Ovary (tissue), 9 donors: ENCODE results near the gene KLF13. TPM values are rescaled to one million over a fixed set of nuclear protein-coding genes. Genes with fewer than 3 reads are reported as not detected.

ENCODE experiments used
- DNase-seq, 5 donors: peaks; one replicate each; pipeline ENCODE4 v3.0.0-alpha.2; 2019 to 2020
- H3K27ac ChIP-seq, 2 donors: fragments of 200-600 bp; one replicate each; pipeline versions ENCODE4 v1.5.1 to v1.8.0; 2019 to 2022
- H3K27me3 ChIP-seq: fragments of 200-600 bp; one replicate; pipeline ENCODE4 v1.8.0; 2022
- H3K36me3 ChIP-seq: fragments of 200-600 bp; sonication (generic); one replicate; pipeline ENCODE4 v1.5.1; 2019
- H3K4me1 ChIP-seq: one replicate; pipeline ENCODE4 v1.8.1; 2013; ENCODE audit warnings: mild to moderate bottlenecking, moderate library complexity; ENCODE audit not compliant: insufficient read depth
- H3K4me3 ChIP-seq: fragments of 200-600 bp; sonication (generic); one replicate; pipeline ENCODE4 v1.5.1; 2017
- H3K9me3 ChIP-seq, 2 donors: fragments of 200-600 bp in 1 of 2; sonication (generic) in 1 of 2; one replicate each; pipeline versions ENCODE4 v1.5.1 to v1.8.1; 2013 to 2019; ENCODE audit warnings: mild to moderate bottlenecking in 1 of 2, moderate library complexity in 1 of 2
- EP300 ChIP-seq: sonication (generic); formaldehyde crosslinking; IDR thresholded peaks from one replicate; pipeline ENCODE4 v1.6.1; 2017; ENCODE audit warnings: antibody characterized with exemption
- POLR2A ChIP-seq: fragments of 450-650 bp; IDR thresholded peaks from one replicate; pipeline ENCODE4 v1.6.1; 2017; ENCODE audit warnings: antibody characterized with exemption, mild to moderate bottlenecking, moderate library complexity
- WGBS, 3 donors: extraction: QIAGEN DNeasy Blood & Tissue Kit in 1 of 3; methylation state at CpG; one replicate each; pipeline versions ENCODE4 v1.1.5 to v1.1.7; 2013 to 2017; 5-methylcytosine and 5-hydroxymethylcytosine counted together
- intact Hi-C, 4 donors: fragments of 100-400 bp; cut with DNase I; formaldehyde crosslinking; loops; one replicate each; pipeline versions ENCODE4 v1.11.0 to v1.15.1; 2022 to 2023
- polyA plus RNA-seq, 2 donors: library from polyadenylated mRNA; stranded (reverse); fragments of 200-250 nt in 1 of 2; fragments of 350-450 nt in 1 of 2; fragmentation: Illumina TruSeq in 1 of 2; extraction: RNeasy Lipid Tissue Mini Kit (QIAGEN cat#74804) in 1 of 2; gene quantifications; one replicate each; pipeline ENCODE4 v1.2.3, GENCODE V29; 2013 to 2014
- total RNA-seq, 7 donors: library from RNA; depleted of rRNA in 2 of 7; stranded (reverse); fragments of >200 nt in 2 of 7; fragmentation: NEBNext Ultra II Directional in 3 of 7; extraction: Animal tissue kit (Norgen Biotek cat#: 25700) in 3 of 7; gene quantifications; one replicate each; pipeline versions ENCODE4 v1.1.0 to v1.2.4, GENCODE V29; 2016 to 2023
- TF ChIP-seq, protein P1 (sequence below), 3 donors: fragments of 450-650 bp in 2 of 3; fragments of 200-600 bp in 1 of 3; IDR thresholded peaks; one replicate each; pipeline versions ENCODE4 v1.5.1 to v1.8.0; 2016 to 2022; ENCODE audit warnings: antibody characterized with exemption in 3 of 3, mild to moderate bottlenecking in 1 of 3
- donor health status: DM: no; HTN: no; CAD: no; lungs with moderate emphysema.
- donor health status: DM: no; HTN: no; CAD: no.
- donor health status: Bipolar disorder and iron deficiency.
- donor health status: DM: yes; HTN: yes; CAD: no.
- donor health status: DM: no; HTN: no; CAD: no.
- donor health status: DM: yes; HTN: yes; CAD: no.

Gene KLF13
- total and polyA plus RNA-seq, 9 donors = 14.8 to 58.2 (median 36.0) TPM

DNA sequence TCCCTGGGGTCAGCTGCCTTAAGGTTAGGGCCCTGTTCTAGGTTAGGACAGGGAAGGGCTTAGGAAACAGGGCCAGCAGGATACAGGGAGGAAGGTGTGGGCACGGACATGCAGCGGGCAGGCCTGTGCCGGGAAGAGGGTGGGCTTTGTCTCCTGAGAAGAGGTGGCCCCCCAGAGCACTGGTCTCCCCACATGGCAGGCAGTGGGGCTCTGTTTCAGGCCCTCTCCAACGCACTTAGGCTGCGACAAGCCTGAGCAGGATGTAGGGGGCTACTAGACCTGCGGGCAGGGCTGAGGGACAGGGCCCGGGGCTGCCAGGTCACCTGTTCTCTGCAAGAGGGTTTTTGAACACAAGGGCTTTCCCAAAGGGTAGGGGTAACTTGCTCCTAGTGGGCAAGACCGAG is 33.5 kb downstream of the KLF13 start:
- TF ChIP-seq POLR2A (no peak), EP300 (no peak)
- TF ChIP-seq, protein P1, sequence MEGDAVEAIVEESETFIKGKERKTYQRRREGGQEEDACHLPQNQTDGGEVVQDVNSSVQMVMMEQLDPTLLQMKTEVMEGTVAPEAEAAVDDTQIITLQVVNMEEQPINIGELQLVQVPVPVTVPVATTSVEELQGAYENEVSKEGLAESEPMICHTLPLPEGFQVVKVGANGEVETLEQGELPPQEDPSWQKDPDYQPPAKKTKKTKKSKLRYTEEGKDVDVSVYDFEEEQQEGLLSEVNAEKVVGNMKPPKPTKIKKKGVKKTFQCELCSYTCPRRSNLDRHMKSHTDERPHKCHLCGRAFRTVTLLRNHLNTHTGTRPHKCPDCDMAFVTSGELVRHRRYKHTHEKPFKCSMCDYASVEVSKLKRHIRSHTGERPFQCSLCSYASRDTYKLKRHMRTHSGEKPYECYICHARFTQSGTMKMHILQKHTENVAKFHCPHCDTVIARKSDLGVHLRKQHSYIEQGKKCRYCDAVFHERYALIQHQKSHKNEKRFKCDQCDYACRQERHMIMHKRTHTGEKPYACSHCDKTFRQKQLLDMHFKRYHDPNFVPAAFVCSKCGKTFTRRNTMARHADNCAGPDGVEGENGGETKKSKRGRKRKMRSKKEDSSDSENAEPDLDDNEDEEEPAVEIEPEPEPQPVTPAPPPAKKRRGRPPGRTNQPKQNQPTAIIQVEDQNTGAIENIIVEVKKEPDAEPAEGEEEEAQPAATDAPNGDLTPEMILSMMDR (IDR thresholded peaks at IDR 0.05) = no peak
- H3K4me3 ChIP-seq = no peak overlapping the region
- 92 to 96% (median 93%) methylated on average over 8 of the region's 8 CpGs for WGBS, 3 donors
- H3K27me3 ChIP-seq = no peaks in the 10 kb centered on the region
- no peaks in the 10 kb centered on the region for H3K9me3 ChIP-seq
- no peaks in the 10 kb centered on the region for H3K36me3 ChIP-seq
- intact Hi-C loops = loop anchor here in 1 of 4 donors (10.0 kb wide), 1 partner anchor 125 kb away; no protein-coding TSS in a partner anchor
- peaks cover 13% of the 10 kb centered on the region for H3K4me1 ChIP-seq
- H3K27ac ChIP-seq = peak overlapping the region in 1 of 2 donors; percentile 4
- DNase-seq = no peak

DNA sequence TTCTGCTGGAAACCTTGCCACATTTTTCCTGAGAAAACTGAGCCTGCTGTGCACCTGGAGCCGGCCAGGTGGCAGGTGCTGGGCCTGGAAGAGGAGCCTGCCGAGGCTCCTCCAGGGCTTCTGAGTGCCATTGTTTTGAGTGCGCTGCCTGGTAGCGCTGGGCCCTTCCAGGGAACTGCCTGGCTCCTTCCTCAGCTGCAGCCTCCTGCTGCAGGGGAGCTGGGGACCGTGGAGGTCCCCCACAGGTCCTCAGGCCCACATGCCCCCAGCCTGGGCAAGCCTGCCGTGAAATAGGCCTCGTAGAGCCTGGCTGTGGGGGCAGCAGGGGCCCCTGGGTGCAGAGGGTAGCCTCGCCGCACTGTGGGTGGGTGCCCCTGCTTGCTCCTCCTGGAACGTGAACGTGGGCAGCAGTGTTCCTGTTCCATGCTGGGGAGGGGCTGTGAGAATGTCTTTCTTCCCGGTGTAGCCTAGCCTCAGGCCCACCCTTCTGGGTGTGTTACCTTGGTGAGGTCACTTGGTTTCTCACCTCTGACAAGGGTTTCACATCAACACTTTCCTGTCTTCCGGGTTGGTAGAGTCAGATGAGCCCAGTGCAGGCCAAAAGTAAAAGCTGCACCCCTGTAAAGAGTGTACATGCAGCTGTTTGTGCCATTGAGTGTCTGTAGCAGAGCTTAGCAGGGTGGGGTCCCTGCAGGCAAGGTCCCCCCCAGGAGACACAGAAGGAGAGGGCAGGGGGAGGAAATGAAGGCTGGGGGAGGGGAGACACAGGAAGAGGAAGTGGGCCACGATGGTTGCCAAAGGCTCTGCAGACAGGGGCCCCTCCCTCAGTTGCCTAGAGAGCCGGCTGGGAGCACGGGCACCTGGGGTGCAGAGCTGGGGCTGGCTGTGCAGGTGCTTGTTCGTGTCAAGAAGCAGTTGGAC is 34.5 kb downstream of the KLF13 start:
- no peak for TF ChIP-seq POLR2A
- TF ChIP-seq, protein P1 (IDR thresholded peaks at IDR 0.05) = no peak
- no peak for TF ChIP-seq EP300
- Histone ChIP-seq H3K4me1 (peaks cover 15% of the 10 kb centered on the region), H3K9me3 (no peaks in the 10 kb centered on the region), H3K27ac (no peak overlapping the region), H3K36me3 (no peaks in the 10 kb centered on the region), H3K27me3 (no peaks in the 10 kb centered on the region), H3K4me3 (no peak overlapping the region)
- intact Hi-C loops = loop anchor here in 1 of 4 donors (10.0 kb wide), 1 partner anchor 124 kb away; no protein-coding TSS in a partner anchor
- DNase-seq = no peak
- WGBS, 3 donors = 75 to 83% (median 81%) methylated on average over 15 to 17 of the region's 17 CpGs

DNA sequence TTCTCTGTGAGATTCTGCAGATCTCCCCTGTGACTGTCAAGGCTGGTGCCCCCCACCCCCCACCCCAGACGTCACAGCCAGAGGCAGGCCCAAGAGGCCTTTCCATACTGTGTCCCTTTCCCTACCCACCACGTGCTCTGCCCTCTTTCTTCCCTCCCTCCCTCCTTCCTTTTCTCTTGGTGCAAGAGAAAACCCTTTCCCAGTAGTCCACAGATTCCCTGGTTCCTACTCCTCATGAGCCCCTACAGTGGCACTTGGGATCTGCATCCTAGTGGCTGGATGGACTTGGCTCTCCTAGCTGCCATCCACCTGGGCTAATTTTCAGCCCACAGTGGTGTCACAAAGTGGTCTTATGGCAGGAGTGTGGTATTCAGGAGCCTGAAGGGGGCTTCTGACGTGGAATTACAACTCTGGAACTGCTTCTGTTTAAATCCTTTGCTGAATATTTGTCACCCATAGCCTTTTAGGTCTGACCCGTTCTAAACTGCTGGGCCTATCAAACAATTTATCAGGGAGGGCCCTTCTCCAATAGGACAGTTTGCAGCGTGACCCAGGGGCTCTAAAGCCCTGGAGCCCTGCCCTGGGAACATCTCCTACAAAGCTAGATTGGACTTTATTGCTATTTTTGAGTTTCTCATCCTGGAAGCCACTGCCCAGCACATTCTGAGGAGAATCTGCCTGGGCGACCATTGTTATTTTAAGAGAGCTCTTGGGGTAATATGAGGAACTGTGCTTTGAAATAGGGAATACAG is 35.3 kb downstream of the KLF13 start:
- intact Hi-C loops = loop anchor here in 1 of 4 donors (10.0 kb wide), 1 partner anchor 123 kb away; no protein-coding TSS in a partner anchor
- H3K4me3 ChIP-seq = no peak overlapping the region
- peak overlapping the region in 1 of 2 donors; percentile 17 for H3K27ac ChIP-seq
- WGBS, 3 donors = 60 to 77% (median 63%) methylated on average over 6 of the region's 6 CpGs
- no peaks in the 10 kb centered on the region for H3K36me3 ChIP-seq
- peaks cover 15% of the 10 kb centered on the region for H3K4me1 ChIP-seq
- no peak for DNase-seq
- H3K27me3 ChIP-seq = no peaks in the 10 kb centered on the region
- H3K9me3 ChIP-seq = no peaks in the 10 kb centered on the region
- no peak for TF ChIP-seq POLR2A
- TF ChIP-seq, protein P1 (IDR thresholded peaks at IDR 0.05) = no peak
- no peak for TF ChIP-seq EP300

DNA sequence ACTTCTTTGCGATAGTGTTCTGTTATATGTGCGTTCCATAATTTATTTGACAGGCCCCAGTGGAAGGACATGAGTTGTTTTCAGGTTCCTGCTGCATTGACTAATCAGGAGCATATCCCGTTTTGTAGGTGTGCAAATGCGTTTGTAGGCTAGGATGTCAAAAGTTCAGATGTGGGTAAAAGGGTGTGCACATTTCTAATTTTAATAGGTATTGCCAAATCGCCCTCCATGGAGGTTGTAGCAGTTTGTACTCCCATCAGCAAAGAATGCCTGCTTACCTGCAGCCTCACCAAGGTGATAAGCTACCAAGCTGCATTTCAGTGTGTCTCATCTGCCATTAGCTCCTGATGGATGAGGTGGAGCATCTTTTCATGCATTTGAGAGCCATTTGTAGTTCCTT is 36.3 kb downstream of the KLF13 start:
- intact Hi-C loops = loop anchor here in 1 of 4 donors (10.0 kb wide), 1 partner anchor 122 kb away; no protein-coding TSS in a partner anchor
- Histone ChIP-seq H3K4me3 (no peak overlapping the region), H3K27me3 (no peaks in the 10 kb centered on the region), H3K36me3 (no peaks in the 10 kb centered on the region), H3K27ac (no peak overlapping the region), H3K4me1 (peaks cover 20% of the 10 kb centered on the region), H3K9me3 (no peaks in the 10 kb centered on the region)
- WGBS, 3 donors = 71 to 80% (median 74%) methylated on average over 5 of the region's 5 CpGs
- TF ChIP-seq, protein P1 (IDR thresholded peaks at IDR 0.05) = no peak
- no peak for DNase-seq
